ENCODE measurements around the gene CAPZA3.
"Not testable (repeated sequence)": the region's sequence is repeated elsewhere in the genome, so short reads cannot be mapped to it uniquely, and the experiment has no call there.

Gene CAPZA3

GRCh38 chr12:18737819-18738218 lies at the start of gene CAPZA3, which contains the start of gene PLCZ1:
TSS of gene CAPZA3 (plus strand) at chr12:18738119. CDS start at chr12:18738269, 150 bp downstream.
TSS of gene PLCZ1 (minus strand) at chr12:18738012. CDS start at chr12:18737371, 641 bp downstream.
- DNase-seq (ENCODE audit: low read depth): no peak

GRCh38 chr12:18689771-18690170 lies 48.1 kb upstream of the CAPZA3 start:
- DNase-seq (ENCODE audit: low read depth): no peak

- DNase-seq (ENCODE audit: low read depth): no peak
These were observed 47.3 kb upstream of the CAPZA3 start for GRCh38 chr12:18690653-18691052.

GRCh38 chr12:18693986-18694385 lies 43.9 kb upstream of the CAPZA3 start:
- DNase-seq (ENCODE audit: low read depth): not testable (repeated sequence)

- no peak for DNase-seq (ENCODE audit: low read depth)
These were observed 40.8 kb upstream of the CAPZA3 start for GRCh38 chr12:18696971-18697602.

GRCh38 chr12:18700271-18700670 lies 37.6 kb upstream of the CAPZA3 start:
- no peak for DNase-seq (ENCODE audit: low read depth)

GRCh38 chr12:18703321-18703720 lies 34.6 kb upstream of the CAPZA3 start:
- no peak for DNase-seq (ENCODE audit: low read depth)

GRCh38 chr12:18703911-18704310 lies 34.0 kb upstream of the CAPZA3 start:
- DNase-seq (ENCODE audit: low read depth): no peak

- no peak for DNase-seq (ENCODE audit: low read depth)
These were observed 31.1 kb upstream of the CAPZA3 start for GRCh38 chr12:18706798-18707197.

- DNase-seq (ENCODE audit: low read depth): no peak
These were observed 21.7 kb upstream of the CAPZA3 start for GRCh38 chr12:18716236-18716635.

- no peak for DNase-seq (ENCODE audit: low read depth)
These were observed 19.5 kb upstream of the CAPZA3 start for GRCh38 chr12:18718462-18718861.

- no peak for DNase-seq (ENCODE audit: low read depth)
These were observed 17.9 kb upstream of the CAPZA3 start for GRCh38 chr12:18719922-18720510.

- DNase-seq (ENCODE audit: low read depth): no peak
These were observed 17.2 kb upstream of the CAPZA3 start for GRCh38 chr12:18720690-18721089.

- no peak for DNase-seq (ENCODE audit: low read depth)
These were observed 16.5 kb upstream of the CAPZA3 start for GRCh38 chr12:18721452-18721851.

GRCh38 chr12:18723752-18724151 lies 14.2 kb upstream of the CAPZA3 start:
- no peak for DNase-seq (ENCODE audit: low read depth)

GRCh38 chr12:18731156-18731555 lies 6.8 kb upstream of the CAPZA3 start:
- no peak for DNase-seq (ENCODE audit: low read depth)

- no peak for DNase-seq (ENCODE audit: low read depth)
These were observed 10.0 kb downstream of the CAPZA3 start for GRCh38 chr12:18747895-18748294.

- DNase-seq (ENCODE audit: low read depth): no peak
These were observed 11.6 kb downstream of the CAPZA3 start for GRCh38 chr12:18749386-18749957.

- DNase-seq (ENCODE audit: low read depth): no peak
These were observed 12.2 kb downstream of the CAPZA3 start for GRCh38 chr12:18750085-18750484.

- DNase-seq (ENCODE audit: low read depth): no peak
These were observed 13.9 kb downstream of the CAPZA3 start for GRCh38 chr12:18751866-18752265.

- peak; percentile 1 for DNase-seq (ENCODE audit: low read depth)
These were observed 14.5 kb downstream of the CAPZA3 start for GRCh38 chr12:18752280-18752920.

- no peak for DNase-seq (ENCODE audit: low read depth)
These were observed 15.0 kb downstream of the CAPZA3 start for GRCh38 chr12:18752947-18753346.

- no peak for DNase-seq (ENCODE audit: low read depth)
These were observed 15.7 kb downstream of the CAPZA3 start for GRCh38 chr12:18753481-18754123.

Measured in CMK (cell line).